ENCODE data around the gene MAD2L2.

Gene MAD2L2

GRCh38 chr1:11629184-11630016 lies 51.5 kb downstream of the MAD2L2 start:
- H3K4me3 ChIP-seq (ENCODE audit: low read depth, low read length) = no peak overlapping the region
- TF ChIP-seq CTCF (IDR thresholded peaks at IDR 0.05; ENCODE audit: low read depth, low read length, missing control alignments) = no peak
- in situ Hi-C loops (cut with HindIII; ENCODE audit: low sequenced_read_pairs) = no loop called here
- no peak for DNase-seq (ENCODE audit: low read depth)

GRCh38 chr1:11628767-11629166 lies 52.2 kb downstream of the MAD2L2 start:
- DNase-seq (ENCODE audit: low read depth) = no peak
- no peak for TF ChIP-seq CTCF (IDR thresholded peaks at IDR 0.05; ENCODE audit: low read depth, low read length, missing control alignments)
- no peak overlapping the region for H3K4me3 ChIP-seq (ENCODE audit: low read depth, low read length)
- in situ Hi-C loops (cut with HindIII; ENCODE audit: low sequenced_read_pairs) = no loop called here

- TF ChIP-seq CTCF (IDR thresholded peaks at IDR 0.05; ENCODE audit: low read depth, low read length, missing control alignments) = no peak
- no peak overlapping the region for H3K4me3 ChIP-seq (ENCODE audit: low read depth, low read length)
- no peak for DNase-seq (ENCODE audit: low read depth)
- in situ Hi-C loops (cut with HindIII; ENCODE audit: low sequenced_read_pairs) = no loop called here
Measured at GRCh38 chr1:11626551-11626950, 54.4 kb downstream of the MAD2L2 start.
